ENCODE measurements around the gene CORT.
A peak's percentile ranks its signal among the peaks of the same experiment; 100 is the strongest.

The CORT gene

DNA sequence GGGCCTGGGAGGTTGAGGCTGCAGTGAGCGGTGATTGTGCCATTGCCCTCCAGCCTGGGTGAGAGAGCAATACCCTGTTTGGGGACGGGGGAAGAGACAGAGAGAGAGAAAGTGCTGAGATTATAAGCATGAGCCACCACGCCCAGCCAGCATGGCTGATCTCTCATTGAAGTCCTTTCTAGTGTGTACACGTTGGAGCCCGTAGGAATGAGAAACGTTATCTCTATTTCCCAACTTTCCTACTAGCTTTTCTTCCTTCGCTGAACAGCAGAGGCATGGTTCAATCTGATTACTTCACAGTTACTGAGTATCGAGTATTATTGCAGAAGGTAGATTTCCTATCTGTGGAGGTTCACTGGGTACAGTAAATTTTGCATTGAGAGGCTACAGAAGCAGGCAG lies 29.5 kb downstream of the CORT start:
- DNase-seq, result no peak

DNA sequence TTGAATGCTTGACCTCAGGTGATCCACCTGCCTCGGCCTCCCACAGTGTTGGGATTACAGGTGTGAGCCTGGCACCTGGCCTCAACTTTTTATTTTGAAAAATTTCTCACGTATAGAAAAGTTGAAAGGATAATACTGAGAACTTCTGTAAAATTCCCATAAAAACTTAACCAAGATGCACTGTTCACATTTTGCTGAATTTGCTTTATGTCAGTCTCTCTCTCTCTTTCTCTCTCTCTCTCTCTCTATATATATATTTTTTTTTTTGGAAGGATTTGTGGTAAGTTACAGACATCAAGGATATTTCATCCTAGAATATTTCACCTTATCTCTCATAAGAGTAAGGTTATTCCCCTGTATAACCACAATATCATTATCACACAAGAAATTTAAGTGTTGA lies 30.8 kb downstream of the CORT start:
- DNase-seq, result no peak

DNA sequence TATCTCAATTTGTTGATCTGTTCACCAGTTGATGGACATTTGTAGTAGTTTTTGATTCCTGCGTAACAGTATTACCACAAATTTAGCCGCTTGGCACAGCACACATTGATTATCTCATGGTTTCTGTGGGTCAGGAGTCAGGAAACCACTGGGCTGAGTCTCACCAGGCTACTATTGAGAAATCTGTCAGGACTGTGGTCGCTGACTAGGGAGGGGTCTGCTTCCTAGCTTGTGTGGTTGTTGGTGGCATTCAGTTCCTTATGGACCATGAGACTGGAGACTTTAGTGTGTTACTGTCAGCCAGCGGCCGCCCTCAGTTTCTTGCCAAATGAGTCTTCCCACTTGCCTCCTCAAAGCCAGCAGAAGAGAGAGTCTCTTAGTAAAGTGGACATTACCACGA lies 34.7 kb downstream of the CORT start:
- no peak for DNase-seq

DNA sequence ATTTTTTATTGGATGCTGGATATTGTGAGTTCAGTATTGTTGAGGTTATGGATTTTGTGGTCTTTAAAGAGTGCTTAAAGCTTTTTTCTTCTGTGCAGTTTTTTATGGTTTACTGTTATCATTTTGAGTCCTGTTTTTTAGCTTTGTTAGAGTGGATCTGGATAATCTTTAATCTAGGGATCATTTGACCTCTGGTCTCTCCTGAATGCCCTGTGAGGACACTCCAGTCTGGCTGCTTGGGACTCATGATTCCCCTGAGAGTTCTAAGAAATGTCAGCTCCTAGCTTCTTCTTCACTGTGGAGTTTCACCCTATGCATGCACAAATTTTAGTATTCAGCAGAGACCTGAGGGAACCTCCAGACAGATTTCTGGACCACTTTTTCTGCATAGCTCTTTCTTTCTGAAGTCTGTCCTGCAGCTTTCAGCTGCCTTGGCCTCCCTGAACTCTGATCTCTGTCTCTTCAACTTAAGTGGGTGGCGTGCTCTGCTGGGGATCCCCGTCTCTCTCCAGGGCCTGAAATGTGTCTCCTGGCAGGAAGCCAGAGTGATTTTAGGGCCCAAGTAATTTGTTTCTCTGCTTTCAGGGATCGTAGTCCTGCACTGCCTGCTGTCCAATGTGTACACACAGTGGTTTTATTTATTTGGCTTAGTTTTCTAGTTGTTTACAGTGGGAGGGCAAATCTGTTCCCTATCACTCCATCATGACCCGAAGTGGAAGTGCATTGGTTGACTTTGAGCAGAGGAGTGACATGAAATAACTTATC lies 39.6 kb downstream of the CORT start:
- no peak for DNase-seq

DNA sequence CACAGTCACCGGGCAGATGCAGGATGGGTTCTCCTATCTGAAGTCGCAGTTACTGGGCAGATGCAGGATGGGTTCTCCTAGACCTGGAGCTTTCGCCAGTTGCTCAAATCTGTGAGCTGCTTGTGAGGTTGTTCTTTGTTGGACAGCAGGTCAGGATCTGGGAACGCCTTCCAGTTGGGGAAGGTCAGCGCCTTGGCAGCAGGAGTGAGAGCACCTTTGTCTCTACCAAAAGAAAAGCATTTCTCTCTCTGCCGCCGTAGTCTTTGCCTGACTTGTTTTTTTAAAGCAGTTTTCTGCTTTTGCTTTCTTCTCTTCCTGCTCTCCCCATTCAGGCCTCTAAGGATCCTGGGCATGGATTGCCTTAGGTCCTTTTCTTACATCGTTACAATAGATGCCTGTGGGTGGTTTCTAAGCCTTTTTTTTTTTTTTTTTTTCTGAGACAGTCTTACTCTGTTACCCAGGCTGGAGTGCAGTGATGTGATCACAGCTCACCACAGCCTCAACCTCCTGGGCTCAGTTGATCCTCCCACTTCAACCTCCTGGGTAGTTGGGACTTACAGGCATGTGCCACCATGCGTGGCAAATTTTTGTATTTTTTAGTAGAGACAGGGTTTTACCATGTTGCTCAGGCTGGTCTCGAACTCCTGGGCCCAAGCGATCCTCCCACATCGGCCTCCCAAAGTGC lies 40.6 kb downstream of the CORT start:
- DNase-seq, result no peak

DNA sequence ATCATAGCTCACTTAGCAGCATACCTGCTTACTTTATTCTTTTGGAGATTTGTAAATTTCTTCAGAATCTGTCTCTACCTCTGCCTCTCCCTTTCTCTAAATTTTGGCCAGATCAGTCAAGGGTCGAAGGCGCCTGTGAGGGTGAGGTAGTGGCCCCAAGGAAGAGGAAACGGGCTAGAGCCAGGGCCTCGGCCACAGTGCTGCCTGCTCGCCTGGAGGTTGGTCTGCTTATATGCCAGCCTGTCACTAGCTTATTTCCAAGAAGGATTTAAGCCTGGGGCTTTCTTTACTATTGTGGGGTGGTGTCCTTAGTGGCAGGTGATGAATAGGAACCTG lies 44.6 kb downstream of the CORT start:
- DNase-seq, result no peak

DNA sequence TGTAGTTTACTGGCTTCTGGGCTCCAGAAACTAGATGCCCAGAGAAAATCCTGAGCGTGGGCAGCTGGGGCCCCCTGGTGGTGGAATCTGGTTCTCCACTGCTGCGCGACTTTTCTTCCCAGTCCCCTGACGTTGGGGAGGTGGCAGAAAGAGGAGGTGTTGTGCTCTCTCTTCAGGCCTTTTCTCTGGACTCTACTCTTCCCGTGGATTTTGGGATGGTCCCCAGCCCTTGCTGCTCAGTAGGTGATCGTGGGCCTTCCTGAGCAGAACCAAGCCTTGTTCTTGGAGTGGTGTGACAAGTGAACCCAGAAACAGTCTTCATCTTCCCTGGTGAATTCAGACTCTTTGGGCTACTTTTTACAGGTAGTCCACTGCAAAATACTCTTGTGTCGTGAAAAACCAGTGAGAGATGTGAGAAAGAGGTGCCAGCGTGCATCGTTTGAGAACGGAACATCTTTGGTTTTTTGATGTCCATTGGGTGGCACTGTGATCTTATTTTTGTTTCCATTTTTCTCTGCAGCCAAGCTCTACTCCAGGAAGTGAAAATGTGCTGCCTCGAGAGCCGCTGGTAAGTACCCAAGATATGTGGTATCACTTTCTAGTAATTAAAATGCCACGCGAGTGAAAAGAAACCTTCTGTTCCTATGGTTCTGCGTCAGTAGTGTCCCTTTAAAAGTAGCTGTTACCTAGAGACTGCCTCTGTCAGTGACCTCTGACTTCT lies 45.1 kb downstream of the CORT start:
- peak; percentile 65 for DNase-seq

DNA sequence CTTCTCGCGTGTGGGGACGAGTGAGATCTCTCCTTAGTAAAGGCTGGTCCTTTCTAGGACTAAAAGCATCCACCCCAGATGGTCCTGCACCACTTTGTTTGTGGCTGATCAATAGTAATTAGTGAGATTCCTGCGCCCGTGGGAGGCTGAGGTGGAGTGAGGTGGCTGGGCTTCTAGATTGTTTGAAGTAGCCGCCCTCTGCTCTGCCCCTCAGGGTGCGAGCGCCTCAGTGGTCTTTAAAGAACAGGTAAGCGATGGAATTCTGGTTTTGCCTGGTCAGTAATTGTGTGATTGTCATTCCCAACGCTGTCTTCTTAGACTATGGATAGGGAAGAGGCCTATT lies 45.6 kb downstream of the CORT start:
- DNase-seq, result no peak

DNA sequence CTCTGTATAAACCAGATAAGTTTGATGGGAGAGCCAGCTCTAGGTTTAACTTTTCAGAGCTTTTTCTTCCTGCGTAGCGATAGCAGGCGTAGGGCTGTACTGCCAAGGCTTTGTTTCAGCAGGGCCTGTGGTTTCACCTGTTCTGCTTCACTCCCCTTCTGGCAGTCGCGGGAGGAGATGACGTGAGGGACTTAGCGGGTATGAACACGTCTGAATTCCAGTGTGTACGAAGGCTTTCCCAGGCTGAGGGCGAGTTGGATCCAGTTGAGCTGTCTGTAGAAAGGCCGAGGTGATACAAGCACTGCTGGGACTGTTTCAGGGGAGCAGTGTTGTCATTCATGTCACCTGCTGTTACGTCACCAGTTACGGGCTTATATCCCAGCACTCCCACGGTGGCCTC lies 46.1 kb downstream of the CORT start:
- DNase-seq, result no peak

DNA sequence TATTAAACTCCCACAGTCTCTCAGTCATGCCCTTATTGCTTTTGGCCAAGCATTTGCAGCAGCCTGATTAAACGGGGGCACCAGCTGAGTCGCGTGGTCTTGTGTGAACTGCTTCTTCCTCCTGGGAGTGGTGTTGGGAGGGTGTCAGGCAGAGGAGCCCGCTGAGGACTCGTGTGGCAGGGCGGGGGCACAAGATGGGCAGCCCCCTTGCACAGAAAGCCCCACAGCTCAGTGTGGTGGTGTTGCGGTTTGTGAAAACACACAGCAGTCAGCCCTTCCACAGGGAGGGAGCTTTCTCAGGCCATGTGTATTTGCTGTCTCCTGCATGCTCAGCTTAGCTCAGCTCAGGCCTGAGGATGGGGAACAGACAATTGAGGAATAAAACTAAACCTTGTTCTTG lies 47.3 kb downstream of the CORT start:
- no peak for DNase-seq

DNA sequence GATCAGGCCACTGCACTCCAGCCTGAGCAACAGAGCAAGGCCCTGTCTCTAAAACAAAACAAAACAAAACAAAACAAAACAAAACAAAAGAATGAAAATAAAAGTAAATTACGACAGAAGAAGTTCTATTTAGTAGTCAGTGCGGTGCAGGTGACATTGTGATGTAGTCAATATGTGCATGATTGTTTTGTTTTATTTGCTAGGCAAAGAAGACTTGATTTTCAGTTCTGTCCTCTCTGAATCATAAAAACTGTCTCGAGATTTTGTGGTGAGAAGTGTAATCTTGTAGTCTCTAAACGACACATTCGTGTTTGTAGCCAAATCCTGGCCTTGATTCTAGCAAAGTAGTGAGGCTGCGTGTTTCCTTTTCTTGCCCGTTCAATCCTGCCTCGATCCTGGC lies 48.4 kb downstream of the CORT start:
- no peak for DNase-seq

Data from NCI-H1436 (cell line).